A673 (cell line): ENCODE results near the gene NDUFS1.

ENCODE experiments used
- EZH2 ChIP-seq: fragments of 200-600 bp; sonication (generic); IDR thresholded peaks from 2 replicates; pipeline ENCODE4 v1.6.1; 2017; ENCODE audit warnings: borderline replicate concordance, low read depth, mild to moderate bottlenecking, mixed read lengths, antibody characterized with exemption, low read length; ENCODE audit not compliant: poor library complexity, severe bottlenecking
- TF ChIP-seq, protein P1 (sequence below): fragments of 300-800, 200-600 bp; sonication (generic); conservative IDR thresholded peaks from 2 replicates; pipeline ENCODE4 v1.5.1; 2017; ENCODE audit warnings: low read depth, mild to moderate bottlenecking, antibody characterized with exemption, low read length, moderate library complexity, mixed read lengths

GRCh38 chr2:206176121-206176520 is 16.9 kb upstream of the NDUFS1 start:
- TF ChIP-seq, protein P1, sequence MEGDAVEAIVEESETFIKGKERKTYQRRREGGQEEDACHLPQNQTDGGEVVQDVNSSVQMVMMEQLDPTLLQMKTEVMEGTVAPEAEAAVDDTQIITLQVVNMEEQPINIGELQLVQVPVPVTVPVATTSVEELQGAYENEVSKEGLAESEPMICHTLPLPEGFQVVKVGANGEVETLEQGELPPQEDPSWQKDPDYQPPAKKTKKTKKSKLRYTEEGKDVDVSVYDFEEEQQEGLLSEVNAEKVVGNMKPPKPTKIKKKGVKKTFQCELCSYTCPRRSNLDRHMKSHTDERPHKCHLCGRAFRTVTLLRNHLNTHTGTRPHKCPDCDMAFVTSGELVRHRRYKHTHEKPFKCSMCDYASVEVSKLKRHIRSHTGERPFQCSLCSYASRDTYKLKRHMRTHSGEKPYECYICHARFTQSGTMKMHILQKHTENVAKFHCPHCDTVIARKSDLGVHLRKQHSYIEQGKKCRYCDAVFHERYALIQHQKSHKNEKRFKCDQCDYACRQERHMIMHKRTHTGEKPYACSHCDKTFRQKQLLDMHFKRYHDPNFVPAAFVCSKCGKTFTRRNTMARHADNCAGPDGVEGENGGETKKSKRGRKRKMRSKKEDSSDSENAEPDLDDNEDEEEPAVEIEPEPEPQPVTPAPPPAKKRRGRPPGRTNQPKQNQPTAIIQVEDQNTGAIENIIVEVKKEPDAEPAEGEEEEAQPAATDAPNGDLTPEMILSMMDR: no peak
- no peak for TF ChIP-seq EZH2
